ENCODE results near the gene TCAIM.

The TCAIM gene

DNA sequence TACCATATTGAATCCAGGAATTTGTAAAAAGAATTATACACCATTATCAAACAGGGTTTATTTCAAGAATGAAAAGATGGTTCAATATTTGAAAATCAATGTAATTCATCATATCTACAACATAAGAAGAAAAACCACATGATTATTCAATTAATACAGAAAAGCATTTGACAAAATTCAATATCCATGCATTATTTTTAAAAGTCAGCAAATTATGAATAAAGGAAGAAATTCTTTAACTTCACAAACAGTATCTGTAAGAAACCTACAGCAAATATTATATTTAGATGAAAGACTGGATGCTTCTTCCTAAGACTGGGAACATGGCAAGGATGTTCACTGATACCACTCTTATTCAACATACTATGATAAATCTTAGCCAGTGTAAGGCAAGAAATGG lies 41.3 kb upstream of the TCAIM start:
- TF ChIP-seq SIN3A (IDR thresholded peaks at IDR 0.05; ENCODE audit: borderline replicate concordance, insufficient read depth, low read length) = no peak
- TF ChIP-seq, protein P1, sequence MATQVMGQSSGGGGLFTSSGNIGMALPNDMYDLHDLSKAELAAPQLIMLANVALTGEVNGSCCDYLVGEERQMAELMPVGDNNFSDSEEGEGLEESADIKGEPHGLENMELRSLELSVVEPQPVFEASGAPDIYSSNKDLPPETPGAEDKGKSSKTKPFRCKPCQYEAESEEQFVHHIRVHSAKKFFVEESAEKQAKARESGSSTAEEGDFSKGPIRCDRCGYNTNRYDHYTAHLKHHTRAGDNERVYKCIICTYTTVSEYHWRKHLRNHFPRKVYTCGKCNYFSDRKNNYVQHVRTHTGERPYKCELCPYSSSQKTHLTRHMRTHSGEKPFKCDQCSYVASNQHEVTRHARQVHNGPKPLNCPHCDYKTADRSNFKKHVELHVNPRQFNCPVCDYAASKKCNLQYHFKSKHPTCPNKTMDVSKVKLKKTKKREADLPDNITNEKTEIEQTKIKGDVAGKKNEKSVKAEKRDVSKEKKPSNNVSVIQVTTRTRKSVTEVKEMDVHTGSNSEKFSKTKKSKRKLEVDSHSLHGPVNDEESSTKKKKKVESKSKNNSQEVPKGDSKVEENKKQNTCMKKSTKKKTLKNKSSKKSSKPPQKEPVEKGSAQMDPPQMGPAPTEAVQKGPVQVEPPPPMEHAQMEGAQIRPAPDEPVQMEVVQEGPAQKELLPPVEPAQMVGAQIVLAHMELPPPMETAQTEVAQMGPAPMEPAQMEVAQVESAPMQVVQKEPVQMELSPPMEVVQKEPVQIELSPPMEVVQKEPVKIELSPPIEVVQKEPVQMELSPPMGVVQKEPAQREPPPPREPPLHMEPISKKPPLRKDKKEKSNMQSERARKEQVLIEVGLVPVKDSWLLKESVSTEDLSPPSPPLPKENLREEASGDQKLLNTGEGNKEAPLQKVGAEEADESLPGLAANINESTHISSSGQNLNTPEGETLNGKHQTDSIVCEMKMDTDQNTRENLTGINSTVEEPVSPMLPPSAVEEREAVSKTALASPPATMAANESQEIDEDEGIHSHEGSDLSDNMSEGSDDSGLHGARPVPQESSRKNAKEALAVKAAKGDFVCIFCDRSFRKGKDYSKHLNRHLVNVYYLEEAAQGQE (IDR thresholded peaks at IDR 0.05; ENCODE audit: insufficient read depth in 1 of 2, low read depth in 2 of 2, low read length in 2 of 2) = no peak
- TF ChIP-seq TAF1 (IDR thresholded peaks at IDR 0.05; ENCODE audit: borderline replicate concordance, insufficient read depth, low read length) = no peak
- no peak for TF ChIP-seq FOXP2 (optimal IDR thresholded peaks at IDR 0.05; ENCODE audit: borderline replicate concordance, extremely low read depth, extremely low read length, insufficient read depth)
- TF ChIP-seq POLR2AphosphoS5 (IDR thresholded peaks at IDR 0.05; ENCODE audit: low read depth, low read length) = no peak

- TF ChIP-seq, protein P1 (IDR thresholded peaks at IDR 0.05; ENCODE audit: insufficient read depth in 1 of 2, low read depth in 2 of 2, low read length in 2 of 2) = no peak
- TF ChIP-seq SIN3A (IDR thresholded peaks at IDR 0.05; ENCODE audit: borderline replicate concordance, insufficient read depth, low read length) (no peak), TAF1 (IDR thresholded peaks at IDR 0.05; ENCODE audit: borderline replicate concordance, insufficient read depth, low read length) (no peak), POLR2AphosphoS5 (IDR thresholded peaks at IDR 0.05; ENCODE audit: low read depth, low read length) (no peak), FOXP2 (optimal IDR thresholded peaks at IDR 0.05; ENCODE audit: borderline replicate concordance, extremely low read depth, extremely low read length, insufficient read depth) (no peak)
Measured at GRCh38 chr3:44301746-44302145, 36.8 kb upstream of the TCAIM start.

GRCh38 chr3:44309500-44309899 lies 29.1 kb upstream of the TCAIM start:
- TF ChIP-seq POLR2AphosphoS5 (IDR thresholded peaks at IDR 0.05; ENCODE audit: low read depth, low read length) = no peak
- no peak for TF ChIP-seq TAF1 (IDR thresholded peaks at IDR 0.05; ENCODE audit: borderline replicate concordance, insufficient read depth, low read length)
- TF ChIP-seq, protein P1 (IDR thresholded peaks at IDR 0.05; ENCODE audit: insufficient read depth in 1 of 2, low read depth in 2 of 2, low read length in 2 of 2) = no peak
- TF ChIP-seq SIN3A (IDR thresholded peaks at IDR 0.05; ENCODE audit: borderline replicate concordance, insufficient read depth, low read length) = no peak
- no peak for TF ChIP-seq FOXP2 (optimal IDR thresholded peaks at IDR 0.05; ENCODE audit: borderline replicate concordance, extremely low read depth, extremely low read length, insufficient read depth)

GRCh38 chr3:44318891-44319311 lies 19.7 kb upstream of the TCAIM start:
- TF ChIP-seq TAF1 (IDR thresholded peaks at IDR 0.05; ENCODE audit: borderline replicate concordance, insufficient read depth, low read length) (no peak), SIN3A (IDR thresholded peaks at IDR 0.05; ENCODE audit: borderline replicate concordance, insufficient read depth, low read length) (no peak), POLR2AphosphoS5 (IDR thresholded peaks at IDR 0.05; ENCODE audit: low read depth, low read length) (no peak), FOXP2 (optimal IDR thresholded peaks at IDR 0.05; ENCODE audit: borderline replicate concordance, extremely low read depth, extremely low read length, insufficient read depth) (no peak)
- TF ChIP-seq, protein P1 (IDR thresholded peaks at IDR 0.05; ENCODE audit: insufficient read depth in 1 of 2, low read depth in 2 of 2, low read length in 2 of 2) = no peak

GRCh38 chr3:44321335-44321734 lies 17.2 kb upstream of the TCAIM start:
- TF ChIP-seq POLR2AphosphoS5 (IDR thresholded peaks at IDR 0.05; ENCODE audit: low read depth, low read length) = no peak
